Kidney capillary endothelial cell (primary cell): ENCODE results near the gene PDCD1.

Source experiments
- DNase-seq: peaks from one replicate; pipeline ENCODE4 v3.0.0-alpha.2; 2018; ENCODE audit warnings: low spot score

Gene PDCD1

DNA sequence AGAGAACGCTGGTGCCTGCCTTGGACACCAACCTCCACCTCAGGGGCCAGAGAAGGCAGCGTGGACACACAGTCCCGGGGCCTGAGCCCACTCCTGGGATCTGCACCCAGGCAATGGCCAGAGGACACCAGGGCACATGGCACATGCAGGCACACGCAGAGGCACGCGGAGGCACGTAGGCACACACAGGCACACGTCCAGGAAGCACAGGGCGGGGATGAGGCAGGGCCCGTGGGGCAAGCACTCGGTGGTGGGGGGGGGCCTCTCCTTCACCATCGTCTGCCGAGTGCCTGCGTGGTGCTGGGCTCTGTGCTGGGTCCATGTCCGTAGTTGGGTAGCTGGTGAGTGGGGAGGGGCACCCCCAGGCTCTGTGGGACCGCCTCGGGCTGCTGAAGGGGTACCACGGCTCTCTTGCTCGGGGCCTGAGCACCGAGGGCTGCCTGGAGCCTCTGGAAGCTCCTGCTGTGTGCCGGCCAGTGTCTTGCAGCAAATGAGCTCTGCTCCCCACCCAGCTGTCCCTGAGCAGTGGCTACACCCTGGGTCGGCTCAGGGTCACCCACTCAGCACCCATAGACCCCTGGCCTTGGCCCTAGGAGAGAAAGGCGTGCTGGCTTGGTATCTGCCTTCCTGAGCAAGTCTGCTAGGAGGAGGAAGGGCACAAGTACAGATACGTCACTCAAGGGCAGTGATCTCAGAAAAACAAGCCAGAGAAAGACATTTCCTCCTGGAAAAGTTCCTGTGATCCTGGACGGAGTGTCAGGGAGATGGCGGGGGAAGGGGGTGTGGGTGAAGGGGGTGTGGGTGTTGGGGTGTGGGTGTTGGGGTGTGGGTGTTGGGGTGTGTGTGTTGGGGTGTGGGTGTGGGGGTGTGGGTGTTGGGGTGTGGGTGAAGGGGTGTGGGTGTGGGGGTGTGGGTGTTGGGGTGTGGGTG is 37.3 kb upstream of the PDCD1 start:
- peak; percentile 38 for DNase-seq

DNA sequence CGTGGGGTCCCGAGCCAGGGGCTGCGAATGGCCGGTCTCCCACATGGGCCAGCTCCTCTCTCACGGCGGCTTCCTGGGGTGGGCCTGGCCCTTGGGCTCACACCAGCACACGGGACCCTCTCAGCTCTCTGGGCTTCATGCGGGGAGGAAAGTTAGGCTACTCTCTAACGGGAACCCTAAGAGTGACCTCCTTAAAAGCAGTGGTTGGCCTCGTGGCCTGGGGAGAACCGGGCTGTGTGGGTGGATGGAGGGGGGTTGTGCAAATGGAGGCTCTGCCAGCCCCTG is 36.7 kb upstream of the PDCD1 start:
- no peak for DNase-seq

DNA sequence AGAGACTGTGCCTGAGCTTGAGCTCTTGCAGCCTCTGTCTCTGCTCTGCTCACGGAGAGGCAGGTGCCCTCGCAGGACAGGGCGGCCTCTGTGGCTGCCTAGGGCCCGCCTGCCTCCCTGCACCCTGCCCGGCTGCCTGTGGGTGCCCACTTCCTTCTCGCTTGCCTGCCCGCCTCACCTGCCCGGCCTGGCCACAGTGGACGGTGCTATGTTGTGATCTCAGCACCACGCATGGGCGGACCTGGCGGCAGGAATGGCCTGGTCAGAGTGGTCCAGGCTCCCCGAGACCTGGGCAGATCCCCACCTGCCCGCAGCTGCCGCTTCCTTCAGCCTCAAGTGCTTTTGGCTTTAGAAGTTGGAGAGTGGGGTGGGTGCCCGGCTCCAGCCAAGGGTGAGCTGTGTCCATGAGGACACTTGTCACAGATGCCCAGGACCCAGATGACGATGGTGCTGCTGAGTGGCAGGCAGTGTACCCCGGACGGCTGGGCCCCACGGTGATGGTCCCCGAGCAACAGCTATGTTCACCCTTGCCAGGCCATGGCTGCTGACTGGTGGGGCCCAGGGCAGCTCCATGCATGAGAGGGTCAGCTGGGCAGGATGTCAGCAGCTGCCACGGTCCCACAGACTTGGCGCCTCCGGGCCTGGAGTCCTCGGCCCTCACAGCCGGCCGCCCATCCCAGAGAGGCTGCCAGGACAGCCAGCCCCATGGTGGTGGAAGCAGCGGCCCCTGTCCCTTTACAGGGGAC is 36.2 kb upstream of the PDCD1 start:
- no peak for DNase-seq

DNA sequence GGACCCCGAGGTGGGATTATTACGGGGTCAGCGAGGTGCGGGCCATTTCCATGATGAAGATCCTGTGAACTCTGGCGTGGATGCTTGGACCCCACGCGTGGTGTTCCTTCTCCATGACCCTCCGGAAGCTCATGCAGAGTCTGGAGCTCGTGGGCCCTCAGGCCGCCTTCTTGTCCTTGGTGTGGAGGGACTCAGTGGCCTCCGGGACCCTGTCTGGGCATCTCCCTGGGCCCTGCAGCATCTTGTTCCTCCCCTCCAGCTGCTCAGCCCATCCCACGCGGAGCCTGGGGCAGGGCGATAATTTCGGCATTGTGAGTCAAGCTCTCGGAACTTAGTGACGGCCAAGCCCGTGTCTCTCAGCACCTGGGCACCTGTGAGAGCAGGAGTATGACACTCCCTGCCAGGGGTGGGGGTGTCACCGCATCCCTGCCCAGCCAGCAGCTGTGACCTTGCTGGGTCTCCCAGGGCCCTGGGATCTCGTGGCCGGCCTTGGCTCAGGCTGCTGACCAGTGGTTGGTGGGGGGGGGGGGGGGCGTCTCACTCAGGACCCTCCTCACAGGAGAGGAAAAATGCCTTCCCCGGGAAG is 35.5 kb upstream of the PDCD1 start:
- DNase-seq = no peak

DNA sequence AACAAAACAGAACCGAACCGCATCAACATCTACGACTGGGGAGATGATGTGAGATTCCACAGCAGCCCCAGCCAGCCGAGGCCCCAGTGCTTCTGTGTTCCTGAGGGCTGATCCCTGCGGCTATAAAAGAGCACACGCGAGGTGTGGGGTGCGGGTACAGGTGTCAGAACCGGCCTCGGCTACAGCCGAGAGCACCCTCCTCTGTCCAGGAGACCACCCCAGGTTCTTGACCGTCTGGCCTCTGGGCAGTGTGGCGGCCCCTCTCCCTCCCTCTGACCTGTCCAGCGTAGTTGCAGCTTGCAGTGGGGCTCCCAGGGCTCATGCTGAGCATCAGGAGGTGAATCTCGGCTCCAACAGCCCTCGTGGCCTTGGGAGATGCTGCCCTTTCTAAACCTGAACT is 34.6 kb upstream of the PDCD1 start:
- DNase-seq = no peak

DNA sequence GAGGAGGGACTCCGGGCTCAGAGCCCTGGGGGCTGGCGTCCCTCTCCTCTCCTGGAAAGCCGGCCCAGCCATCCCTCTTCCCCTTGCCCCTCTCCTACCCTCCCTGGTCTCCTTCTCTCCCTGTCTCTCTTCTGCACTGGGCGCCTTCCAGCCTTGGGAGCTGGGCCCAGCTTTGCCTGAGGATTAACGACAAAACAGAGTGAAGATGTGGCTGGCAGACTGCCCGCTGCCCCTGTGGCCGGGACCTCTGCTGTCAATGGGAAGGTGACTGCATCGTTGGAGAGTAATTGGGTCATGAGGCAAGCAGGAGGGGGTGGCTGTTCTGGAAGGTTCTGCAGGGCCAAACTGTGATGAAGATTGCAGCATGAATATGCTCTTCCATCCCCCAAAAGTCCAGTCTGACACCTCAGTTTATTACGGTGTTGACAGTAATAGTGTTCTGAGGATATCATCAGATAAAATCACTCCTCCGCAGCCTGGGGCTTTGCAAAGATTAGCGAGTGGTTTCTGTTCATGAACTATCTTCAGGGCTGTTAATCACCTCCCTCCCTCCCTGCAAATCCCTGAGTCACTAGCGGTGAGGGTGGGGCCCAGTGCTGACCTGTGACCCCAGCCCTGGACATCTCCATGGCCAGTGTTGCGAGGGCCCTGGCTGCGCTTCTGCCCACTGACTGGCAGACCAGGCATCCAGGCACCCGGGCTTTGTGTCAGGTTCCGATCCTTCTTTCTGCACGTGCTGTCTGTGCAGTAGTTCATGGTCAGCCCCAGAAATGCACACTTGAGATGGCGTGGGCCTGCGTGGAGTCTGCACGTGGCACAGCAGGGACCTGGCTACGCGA is 33.8 kb upstream of the PDCD1 start:
- DNase-seq = no peak

DNA sequence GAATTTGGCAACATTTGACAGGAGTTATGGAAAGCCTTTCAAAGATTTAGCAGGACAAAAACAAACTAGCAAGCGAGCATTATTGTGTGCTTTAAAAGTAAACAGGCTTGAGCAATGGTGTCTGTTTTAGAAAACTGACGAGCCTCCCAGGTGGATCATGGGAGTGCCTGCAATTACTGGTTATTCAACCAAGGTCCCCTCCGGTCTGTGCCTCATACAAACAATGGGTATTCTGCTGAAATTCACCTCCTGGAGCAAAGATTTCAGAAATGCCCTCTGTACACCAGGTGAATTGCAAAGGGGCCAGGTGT is 33.2 kb upstream of the PDCD1 start:
- DNase-seq = no peak

DNA sequence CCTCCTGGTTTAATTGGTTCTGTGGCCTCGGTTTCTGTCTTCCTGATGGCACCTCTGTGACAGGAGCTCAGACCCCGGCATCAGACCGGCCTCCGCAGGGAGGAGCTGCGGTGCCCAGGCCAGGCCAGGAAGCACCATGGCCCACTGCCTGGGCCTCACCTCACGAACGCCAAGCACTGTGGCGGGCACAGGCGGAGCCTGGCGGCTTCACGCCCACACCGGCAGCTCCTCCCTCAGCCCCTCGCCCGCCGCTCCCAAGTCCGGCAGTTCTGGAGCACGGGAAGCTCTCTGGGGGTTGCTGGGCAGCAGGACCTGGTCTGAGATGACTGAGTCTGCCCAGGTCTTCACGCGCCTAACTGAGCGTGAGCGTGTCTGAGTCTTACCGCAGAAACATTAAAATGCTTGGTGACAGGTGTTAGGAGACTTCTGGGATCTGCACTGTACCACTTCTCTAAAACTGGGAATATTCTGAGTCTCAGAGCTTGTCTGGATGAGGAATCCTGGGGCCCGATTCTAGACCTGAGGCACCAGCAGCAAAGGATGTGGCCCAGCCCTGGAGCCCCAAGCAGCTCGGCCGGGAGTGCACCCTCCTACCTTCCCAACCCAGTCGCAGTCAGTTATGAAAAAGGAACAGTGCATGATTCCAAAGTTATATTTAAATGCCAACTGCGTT is 32.8 kb upstream of the PDCD1 start:
- DNase-seq = no peak

DNA sequence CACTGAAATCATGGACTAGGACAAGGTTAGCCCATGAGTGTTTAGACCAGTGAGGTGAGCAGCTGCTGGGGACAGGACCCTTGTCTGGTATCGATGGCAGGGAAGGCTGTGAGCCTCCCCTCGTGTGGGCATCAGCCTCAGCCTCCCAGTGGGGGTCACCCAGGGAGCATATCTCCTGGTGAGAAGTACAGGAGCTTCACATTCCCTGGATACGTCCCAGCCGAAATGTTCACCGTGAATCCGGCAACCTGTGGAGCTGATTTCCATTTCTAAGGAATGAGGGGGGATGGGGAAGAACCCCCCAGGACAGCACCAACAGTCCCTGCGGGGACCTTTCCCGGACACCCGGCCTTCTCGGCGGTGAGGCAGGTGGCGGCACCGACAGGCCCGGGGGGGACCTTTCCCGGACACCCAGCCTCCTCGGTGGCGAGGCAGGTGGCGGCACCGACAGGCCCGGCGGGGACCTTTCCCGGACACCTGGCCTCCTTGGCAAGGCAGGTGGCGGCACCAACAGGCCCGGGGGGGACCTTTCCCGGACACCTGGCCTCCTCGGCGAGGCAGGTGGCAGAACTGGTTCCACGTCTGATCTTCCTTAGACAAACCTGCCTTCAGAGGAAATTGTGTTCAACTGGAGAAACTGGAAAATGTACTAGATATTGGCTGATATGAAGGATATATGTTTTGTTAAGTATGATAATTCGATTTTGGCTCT is 32.0 kb upstream of the PDCD1 start:
- no peak for DNase-seq

DNA sequence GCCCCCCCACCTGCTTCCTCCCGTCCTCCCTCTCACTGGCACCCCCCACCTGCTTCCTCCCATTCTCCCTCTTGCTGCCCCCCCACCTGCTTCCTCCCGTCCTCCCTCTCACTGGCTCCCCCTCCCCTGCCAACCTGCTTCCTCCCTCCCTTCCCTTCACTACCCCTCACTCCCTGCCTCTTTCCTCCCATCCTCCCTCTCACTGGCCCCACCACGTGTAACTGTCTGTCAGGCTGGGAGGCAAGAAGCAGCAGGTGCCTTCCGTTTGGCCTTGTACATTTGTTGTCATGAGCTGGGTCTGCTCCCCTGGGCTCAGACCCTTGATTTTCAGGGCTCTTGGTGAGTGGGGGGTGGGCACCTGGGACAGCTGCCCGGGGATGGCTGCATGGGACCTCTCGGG is 29.9 kb upstream of the PDCD1 start:
- no peak for DNase-seq

DNA sequence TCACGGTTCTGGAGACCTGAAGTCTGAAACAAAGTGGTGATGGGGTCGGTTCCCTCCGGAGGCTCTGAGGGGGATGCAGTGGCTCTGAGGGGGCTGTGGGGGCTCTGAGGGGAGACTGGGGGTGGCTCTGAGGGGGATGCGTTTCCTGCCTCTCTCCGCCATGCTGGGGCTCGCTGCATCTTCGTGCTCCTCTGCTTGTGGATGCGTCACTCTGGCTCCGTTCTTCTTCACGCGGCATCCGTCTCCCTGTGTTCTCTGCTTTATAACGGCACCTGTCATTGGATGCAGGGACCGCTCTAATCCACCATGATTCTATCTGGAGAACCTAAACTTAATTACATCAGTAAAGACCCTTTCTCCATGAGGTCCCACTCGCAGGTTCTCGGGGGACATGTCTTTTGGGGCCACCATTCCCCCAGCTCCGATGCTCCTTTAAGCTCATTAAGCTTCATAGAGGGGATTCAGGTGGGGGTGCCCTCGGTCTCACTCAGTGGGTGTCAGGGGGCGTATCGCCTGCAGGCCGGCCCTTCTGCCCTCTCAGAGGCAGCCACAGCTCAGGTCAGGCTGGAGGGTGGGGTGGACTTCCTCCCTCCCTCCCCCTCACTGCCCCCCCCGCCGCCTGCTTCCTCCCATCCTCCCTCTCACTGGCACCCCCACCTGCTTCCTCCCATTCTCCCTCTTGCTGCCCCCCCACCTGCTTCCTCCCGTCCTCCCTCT is 29.3 kb upstream of the PDCD1 start:
- no peak for DNase-seq

DNA sequence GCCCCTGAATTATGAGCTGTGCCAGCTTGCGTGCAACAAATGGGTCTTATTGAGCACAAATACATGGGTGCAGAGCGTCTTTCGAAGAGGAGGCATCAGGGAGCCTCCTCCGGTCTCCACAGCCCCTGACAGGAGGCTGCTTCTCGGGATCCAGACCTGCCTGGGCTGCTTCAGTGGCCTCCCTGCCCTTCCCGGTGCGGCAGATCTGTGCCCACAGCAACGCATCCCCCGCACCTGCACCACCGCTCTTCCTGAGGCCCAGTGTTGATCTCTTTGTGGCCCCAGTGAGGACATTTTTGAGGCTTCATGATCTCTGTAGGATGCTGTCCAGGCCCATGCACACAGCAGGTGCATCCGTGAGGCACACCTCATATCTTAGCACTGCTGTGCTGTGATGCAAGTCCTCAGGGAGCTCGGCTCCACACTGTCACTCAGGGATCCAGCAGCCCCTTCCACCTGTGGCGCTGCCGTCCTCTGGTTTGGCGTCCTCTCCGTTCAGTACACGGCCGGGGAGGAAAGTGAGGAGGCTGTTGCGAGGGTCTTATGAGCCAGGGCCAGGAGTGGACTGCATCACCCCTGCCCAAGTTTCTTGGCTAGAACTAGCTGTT is 28.2 kb upstream of the PDCD1 start:
- no peak for DNase-seq

DNA sequence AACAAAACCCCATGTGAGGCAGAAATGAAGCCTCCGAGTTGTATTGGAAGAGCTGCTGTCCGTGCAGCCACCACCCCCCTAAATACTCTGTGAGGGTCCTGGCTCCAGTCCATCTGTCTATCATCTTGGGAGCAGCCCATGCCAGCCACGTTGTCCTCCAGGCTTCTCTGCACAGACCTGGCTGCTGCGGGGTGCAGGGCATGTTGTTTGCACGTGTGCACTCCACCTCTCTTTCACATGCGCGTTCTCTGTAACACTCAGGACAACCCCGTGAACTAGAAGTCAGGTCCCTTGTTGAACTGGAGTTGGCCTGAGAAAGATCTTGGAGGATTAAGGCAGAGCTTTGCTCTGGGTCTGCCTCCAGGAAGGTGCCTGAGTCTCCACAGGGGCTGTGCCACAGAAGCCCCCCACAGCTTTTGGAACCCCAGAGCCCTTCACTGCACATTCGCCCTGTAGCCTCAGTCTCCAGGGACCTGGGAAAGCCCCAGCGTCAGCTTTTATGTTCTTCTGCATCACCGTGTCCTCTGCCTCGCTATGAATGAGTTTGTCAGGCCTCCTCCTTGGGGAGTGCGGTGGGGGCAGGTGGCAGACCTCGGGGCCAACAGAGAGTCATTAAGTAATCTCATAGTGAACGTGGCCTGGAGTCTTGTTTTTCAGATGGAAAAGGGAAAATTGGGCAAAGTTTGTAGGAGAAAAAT is 27.4 kb upstream of the PDCD1 start:
- no peak for DNase-seq

DNA sequence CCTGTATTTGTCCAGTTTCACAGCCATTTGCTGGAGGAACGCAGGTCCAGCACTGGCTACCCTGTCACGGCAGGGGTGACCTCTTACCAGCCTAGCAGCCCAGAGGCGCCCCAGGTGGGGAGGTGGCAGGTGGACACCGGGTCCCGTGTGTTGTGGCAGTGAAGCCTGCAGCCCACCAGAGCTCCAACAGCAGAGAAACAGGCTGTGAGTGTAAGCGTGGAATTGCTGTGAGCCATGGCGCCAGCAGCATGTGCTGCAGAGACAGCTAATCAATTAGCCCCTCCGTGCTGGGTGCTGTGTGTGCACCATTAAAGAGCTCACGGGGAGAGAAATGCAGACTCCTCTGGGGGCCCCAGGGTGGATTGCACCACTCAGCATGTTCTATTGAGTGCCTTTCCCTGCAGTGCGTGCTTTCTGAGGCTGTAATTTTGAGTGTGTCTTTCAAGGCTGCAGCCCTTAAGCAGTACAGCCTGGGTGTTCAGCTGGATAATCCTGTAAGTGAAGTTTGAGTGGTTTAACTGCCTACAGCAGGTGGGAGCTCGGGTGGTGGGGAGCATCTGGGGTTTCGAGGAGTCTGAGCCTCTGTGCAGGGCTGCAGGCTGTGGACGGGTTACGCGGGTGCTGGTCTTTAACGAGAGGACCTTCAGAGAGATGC is 26.7 kb upstream of the PDCD1 start:
- DNase-seq = no peak

DNA sequence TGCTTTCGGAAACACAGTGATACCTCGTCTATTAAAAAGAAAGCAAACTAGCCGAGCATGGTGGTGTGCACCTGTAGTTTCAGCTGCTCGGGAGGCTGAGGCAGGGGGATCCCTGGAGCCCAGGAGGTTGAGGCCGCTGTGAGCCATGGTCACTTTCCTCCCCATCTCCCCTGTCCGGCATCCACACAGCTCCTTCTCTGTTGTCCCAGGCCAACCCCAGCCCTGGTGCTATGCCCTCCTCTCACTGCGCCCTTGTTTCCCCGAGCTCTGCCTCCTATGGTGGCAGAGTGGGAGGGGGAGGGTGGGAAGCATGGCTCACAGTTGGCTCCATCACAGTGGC is 26.2 kb upstream of the PDCD1 start:
- DNase-seq = no peak

DNA sequence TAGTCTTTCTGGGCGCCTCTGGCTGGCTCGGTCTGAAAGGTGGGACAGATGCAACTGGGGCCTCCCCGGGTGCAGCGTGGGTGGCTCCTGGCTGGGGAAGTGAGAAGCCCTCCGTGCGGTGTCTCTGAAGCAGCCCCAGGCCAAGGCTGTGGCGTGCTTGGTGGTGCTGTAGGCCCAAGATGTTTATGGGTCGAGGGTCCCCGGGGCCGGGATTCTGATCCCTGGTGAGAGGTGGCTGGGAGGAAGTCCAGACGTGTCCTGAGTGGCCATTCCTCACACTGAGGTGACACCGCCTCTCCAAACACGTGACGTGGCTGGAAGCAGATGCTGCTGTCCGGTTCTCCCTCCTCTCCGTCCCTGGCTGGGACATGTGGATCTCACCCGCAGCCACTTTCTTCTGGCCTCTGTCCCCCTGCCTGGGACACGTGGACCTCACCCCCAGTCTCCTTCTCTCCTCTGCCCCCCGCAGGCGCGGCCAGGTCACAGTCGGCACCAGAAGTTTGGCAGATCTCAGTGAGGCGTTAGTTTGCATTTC is 23.5 kb upstream of the PDCD1 start:
- no peak for DNase-seq

DNA sequence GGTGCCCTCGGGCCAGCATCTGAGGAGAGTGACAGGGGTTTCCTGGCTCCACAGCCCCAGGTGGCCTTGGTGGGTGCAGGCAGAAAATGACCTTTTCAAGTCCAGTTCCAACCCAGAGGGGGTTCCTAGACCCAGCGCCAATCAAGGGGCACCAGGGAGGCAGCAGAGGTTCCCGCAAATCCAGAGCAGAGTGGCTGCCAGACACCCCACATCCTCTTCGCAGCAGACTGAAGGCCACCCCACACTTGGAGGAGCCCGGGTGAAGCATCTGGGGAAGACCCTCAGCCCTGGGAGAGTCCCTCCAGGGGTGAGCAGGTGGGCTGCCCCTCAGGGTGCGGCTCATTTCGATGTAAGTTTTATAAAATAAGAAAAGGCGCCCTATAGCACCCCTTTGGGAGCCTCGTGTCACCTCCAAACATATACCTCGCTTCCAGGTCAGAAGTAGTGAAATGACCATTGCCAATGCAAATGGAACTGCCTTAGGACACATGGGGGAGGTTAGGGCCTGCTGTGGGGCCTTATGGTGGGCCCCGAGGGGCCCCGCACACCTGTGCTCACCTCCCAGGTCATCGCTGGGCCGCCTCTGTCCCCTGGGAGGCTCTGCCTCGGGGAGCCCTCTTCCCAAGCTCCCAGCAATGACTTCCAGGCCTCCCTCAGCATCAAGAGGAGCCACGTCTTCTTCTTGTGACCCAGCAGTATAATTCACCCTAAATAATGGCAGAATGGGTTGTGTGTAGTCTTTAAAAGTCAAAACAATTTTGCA is 21.8 kb upstream of the PDCD1 start:
- DNase-seq = no peak

DNA sequence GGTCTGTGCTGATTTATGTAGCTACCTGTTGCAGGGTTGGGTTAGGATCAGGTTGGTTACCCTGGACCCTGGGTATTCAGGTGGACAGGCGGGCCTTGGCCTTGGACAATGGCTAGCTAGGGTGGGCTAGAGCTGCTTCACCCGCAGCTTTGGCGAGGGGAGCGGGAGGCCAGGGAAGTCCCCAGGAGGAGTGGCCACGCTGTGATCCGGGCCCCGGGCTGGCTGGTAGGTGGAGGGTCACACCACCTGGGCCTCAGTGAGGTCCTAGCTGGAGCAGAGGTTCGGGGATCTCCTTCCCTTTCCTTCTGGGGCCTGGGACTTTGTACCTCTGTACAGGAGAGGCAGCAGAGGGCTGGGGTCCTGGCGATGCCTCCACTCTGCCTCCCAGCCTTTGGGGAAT is 20.6 kb upstream of the PDCD1 start:
- no peak for DNase-seq
